NCI-H510A treated with DMSO at 0.1 percent for 48 hours (cell line): ENCODE measurements around the gene TP53I13.

Experiments used
- DNase-seq: peaks from one replicate; lab custom pipeline; 2025; lab: John Stamatoyannopoulos, UW

Gene TP53I13

DNA sequence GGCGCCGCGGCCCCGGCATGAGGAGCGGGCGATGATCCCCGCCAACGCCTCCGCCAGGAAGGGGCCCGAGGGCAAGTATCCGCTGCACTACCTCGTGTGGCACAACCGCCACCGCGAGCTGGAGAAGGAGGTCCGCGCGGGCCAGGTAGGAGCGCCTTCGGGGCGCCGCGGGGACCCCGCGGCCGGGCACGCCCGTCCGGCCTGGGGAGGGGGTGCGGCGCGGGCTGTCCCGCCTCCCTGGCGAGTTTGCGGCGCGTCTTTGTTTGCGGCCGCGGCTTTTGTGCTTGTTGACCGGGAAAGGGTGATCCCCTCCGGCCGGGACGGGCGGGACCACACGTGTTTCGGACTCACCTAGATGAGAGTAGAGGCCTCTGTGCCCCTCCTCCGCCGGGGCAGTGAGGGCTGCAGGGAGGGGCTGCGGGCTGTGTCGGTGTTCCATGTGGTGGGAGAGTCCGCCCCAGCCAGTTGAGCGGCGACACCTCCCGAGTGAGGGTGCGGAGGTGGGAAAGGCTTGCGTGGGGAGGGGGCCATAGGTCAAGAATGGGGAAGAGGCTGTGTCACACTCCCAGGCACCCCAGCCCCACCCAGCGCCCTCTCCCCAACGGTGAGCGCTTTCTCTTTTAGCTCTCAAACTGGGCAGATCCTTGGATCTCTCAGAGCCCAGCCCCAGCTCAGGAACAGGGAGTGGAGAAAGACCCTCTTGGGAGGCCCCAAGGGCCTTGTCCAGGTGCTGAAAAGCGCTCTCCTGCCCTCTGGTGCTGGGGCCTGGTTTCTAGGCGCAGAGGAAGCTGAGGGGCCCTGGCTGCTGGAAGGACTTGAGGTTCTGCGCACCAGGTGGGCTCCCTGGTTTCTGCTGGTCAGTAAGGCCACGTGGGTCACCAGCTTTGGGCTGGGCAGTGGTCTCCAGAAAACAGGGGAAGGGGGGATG lies 25.4 kb downstream of the TP53I13 start:
- DNase-seq, result peak; percentile 30

DNA sequence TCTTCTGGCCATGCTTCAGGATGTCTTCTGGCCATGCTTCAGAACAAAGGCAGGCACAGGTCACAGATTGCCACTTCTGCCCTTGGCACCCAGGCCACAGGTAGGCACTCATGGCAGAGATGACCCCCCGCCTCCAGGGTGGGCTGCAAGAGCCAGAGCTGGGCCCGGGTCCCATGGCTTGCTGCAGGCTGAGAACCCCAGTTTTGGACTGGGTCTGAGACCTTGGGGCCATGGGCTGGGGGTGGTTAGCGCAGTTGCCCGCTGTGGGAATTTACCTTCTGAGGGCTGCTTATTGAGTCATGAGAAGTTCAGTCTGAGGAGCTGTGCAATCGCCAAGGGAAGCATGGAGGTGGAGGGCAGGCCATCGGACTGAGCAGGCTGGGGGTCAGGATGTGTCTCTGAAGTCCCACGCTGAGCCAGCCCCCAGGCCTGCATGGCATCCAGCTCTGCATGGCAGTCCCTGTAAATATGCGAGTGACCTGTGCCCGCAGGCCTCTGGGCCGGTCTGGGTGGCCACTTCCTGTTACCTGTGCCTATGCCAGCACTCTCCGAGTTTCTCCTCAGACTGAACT lies 26.1 kb downstream of the TP53I13 start:
- DNase-seq, result no peak

DNA sequence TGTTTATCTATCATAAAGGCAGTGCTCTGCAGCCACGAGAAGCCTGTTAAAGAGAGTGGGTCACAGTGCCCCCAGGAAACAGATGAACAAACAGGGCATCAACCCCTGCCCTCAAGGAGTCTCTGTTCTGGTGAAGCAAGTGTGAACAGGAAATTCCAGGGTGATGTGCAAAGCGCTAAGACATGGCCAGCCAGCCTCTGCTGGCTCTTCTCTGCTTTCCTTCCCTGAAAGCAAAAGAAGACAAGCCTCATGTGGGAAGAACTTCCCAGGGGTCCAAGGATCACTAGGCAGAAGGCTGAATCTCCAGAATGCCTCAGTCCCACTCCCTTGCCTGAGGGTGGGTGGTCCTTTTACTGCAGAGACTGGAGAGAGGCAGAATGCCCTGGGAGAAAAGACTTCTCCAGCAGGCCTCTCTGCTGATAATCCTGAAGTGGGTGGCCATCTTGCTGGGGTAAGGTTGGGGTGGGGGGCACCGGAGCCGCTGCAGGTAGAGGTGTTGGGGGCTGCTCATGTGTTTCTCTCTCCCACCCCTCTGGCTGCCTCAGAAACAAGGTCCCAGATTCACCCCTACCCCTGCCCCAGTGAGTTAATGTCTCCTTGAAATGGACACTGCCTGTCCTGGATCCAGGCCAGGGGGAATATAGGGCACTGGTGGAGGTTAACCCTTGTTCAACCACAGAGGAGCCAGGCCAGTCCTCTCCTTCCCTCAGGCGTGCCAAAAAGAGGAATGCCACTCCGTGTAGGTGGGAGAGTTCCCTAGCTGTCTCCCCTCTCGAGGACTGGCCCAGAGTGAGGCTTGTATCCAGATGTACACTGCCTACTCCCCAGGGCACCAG lies 26.8 kb downstream of the TP53I13 start:
- no peak for DNase-seq

DNA sequence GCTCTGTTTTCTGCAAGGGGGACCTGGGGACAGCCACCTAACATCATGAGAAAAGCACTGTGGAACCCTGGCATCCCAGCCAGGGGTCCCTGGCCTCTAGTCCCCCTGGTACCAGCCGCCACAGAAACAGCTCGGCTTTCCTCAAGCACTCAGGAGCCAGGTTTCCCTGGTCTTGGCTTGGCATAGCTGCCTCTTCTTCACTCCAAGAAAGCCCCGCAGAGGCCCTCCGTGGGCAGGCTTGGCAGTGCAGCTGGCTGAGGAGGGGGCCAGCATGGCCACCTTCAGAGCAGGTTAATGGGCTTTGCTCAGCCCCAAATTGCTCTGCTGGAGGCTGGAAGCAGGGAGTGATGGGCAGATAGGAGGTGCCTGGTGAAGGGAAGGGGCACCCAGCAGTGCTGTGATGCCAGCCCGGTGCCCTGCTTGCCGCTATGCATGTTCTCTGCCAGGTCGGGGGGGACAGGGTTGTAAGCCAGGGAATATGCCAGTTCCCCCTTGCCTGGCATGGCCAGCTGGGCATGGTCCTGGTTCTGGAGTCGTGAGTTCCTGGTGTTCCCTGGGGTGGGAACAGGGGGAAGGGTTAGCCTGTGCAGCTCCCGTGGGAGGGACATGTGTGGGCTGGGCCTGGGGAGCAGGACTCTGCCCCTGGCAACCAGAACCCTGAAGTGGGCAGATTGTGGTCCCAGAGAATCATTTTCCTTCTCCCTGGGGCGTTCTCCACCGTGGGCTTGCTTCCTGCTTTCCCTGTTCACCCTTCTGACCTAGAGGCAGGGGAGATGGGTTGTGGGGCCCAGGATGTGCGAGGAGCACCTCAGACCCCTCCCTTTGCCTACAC lies 27.7 kb downstream of the TP53I13 start:
- DNase-seq, result no peak

DNA sequence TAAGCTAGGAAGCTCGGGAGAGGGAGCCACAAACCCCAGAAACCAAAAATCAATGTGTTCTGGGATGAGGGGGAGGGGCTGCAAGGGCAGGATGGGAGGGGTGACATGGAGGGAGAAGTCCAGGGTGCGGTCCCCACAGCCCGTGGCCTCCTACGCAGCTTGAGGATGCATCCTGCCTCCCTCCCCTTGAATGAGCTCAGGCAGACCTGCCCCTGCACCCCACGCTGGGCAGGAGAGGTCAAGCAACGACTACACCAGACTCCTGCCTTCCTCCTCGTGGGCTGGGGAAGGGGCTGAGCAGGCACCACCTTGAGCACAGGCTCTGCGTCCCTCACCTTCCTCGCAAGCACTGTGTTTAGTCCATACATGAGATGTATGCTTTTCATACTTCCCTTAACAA lies 28.3 kb downstream of the TP53I13 start:
- no peak for DNase-seq

DNA sequence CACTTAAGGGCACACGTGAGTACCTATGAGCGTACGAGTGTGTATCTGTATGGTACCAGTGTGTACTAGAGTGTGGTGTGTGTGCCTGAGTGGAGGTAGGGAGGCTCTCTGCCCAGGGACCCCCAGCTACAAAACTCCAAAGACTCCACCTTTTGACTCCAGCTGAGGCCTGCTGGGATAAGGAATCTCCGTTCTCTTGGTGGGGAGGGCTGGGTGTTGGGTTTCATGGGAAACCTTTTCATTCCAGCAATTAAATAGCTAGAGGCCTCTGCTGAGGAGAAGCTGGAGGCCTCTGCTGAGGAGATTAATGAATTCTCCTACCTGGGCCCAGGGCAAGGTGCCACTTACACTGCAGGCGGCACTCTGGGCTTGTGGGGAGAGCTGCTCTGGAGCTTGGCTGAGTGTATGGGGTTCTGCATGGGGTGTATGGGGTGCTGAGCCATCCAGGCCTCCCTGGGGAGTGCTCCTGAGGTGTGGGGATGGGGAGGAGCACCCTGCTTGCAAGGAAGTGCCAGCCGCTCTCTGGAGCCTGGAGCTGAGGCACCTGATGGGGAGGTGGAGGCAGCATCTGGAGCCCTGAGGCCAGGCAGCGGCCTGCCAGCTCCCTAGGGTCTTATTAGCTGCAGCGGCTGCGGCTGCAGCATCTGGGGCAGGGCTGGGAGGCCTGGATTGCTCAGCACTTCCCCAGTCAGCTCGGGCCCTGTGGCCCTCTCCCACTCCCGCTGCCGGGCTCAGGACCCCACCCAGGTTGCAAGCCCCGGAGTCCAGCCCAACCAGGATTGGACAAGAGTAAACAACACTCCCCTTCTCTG lies 29.1 kb downstream of the TP53I13 start:
- no peak for DNase-seq

DNA sequence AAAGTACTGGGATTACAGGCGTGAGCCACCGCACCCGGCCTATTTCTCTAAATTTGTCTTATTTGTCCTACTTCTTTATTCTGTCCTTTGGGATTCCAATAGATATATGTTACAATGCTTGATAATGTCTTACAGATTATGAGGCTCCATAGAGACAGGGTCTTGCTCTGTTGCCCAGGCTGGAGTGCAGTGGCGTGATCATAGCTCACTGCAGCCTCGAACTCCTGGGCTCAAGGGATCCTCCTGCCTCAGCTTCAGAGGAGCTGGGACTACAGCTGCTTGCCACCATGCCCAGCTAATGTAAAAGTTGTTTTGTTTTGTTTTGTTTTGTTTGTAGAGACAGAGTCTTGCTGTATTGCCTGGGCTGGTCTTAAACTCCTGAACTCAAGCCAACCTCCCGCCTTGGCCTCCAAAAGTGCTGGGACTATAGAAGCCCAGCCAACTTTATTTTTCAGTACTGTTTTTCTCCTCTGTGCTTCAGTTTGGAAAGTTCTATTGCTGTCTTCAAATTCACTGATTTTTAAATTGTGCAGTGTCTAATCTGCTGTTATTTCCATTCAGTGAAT lies 34.7 kb downstream of the TP53I13 start:
- DNase-seq, result no peak

DNA sequence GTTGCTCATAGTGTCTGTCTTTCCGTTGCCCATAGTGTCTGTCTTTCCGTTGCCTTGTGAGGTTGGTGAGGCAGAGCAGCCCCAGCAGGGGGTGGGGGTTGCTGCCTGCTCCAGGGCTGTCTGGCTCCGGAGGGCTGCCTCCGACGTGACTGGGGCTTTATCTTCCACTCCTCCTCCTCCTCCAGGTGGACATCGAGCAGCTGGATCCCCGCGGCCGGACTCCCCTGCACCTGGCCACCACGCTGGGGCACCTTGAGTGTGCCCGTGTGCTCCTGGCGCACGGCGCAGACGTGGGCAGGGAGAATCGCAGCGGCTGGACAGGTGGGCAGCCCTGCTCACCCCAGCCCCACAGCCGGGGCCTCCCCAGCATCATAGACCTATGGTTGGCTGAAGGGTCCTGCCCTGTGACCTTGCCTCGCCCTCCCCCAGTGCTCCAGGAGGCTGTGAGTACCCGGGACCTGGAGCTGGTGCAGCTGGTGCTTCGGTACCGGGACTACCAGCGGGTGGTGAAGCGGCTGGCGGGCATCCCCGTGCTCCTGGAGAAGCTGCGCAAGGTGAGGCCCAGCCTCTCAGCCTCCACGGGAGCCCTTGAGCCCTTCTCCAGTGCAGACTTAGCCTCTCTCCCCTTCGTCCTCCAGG lies 39.2 kb downstream of the TP53I13 start:
- no peak for DNase-seq

DNA sequence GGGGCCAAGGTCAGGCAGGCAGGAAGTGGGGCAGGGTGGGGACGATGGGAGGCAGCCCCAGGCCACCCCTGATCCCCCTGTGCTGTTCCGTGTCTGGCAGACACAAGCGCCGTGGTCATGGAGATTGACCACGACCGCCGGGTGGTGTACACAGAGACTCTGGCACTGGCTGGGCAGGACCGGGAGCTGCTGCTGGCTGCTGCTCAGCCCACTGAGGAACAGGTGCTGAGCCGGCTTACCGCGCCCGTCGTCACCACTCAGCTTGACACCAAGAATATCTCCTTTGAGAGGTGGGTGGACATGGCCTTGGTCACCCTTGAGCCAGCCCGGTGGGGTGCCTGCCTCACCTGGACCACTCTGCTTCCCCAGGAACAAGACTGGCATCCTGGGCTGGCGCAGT lies 40.5 kb downstream of the TP53I13 start:
- DNase-seq, result no peak

DNA sequence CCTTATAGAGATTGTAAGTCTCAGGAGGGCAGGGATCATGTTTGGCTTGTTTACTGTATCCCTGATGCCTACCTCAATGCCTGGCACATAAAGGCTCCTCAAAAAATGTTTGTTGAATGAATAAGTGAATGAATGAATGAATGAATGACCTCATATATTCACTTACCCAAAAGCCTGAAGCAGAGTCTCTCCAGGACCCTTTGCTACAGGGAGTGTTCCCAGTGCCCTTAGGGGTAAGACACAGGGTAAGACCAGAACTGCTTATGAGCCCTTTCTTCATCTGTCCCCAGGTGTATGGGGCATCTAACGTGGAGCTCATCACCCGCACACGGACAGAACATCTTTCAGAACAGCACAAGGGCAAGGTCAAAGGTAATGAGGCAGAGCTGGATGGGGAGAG lies 41.9 kb downstream of the TP53I13 start:
- DNase-seq, result no peak

DNA sequence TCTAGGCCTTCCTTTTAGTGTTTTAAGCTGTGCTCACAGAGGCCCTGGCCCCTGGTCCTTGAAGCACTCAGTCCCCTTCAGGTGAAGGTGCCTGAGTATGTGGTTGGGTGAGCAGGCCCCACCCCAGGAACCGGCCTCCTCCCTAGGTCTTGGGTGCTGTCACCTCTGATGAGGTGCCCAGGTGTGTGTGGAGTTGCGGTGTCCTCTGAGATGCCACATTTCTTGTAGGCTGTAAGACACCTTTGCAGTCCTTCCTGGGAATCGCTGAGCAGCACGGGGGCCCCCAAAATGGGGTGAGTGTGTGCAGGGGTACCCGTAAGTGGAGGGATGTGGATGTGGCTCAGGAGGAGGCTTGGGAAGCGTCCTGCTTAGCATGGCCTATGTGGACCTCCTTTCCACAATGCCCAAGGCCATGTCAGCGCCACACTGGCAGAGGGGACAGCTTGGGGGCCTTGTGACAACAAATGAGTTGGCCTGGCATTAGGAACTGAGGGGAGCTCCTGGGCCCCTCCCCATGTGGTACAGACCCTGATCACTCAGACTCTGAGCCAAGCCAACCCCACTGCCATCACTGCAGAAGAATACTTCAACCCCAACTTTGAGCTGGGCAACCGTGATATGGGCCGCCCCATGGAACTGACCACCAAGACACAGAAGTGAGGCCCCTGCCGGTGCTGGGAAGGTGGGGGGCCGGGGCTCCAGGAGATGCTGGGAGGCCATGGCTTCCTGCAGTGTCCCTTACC lies 43.0 kb downstream of the TP53I13 start:
- no peak for DNase-seq

DNA sequence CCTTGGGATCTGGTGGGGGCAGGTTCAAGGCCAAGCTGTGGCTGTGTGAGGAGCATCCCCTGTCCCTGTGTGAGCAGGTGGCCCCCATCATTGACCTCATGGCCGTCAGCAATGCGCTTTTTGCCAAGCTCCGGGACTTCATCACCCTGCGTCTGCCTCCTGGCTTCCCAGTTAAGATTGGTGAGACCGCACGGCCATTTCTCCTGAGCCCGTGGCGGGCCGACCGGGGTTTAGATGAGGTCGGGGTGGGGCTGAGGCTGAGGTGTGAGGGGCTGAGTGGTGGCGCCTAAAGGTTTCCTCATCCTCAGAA lies 43.5 kb downstream of the TP53I13 start:
- DNase-seq, result no peak

DNA sequence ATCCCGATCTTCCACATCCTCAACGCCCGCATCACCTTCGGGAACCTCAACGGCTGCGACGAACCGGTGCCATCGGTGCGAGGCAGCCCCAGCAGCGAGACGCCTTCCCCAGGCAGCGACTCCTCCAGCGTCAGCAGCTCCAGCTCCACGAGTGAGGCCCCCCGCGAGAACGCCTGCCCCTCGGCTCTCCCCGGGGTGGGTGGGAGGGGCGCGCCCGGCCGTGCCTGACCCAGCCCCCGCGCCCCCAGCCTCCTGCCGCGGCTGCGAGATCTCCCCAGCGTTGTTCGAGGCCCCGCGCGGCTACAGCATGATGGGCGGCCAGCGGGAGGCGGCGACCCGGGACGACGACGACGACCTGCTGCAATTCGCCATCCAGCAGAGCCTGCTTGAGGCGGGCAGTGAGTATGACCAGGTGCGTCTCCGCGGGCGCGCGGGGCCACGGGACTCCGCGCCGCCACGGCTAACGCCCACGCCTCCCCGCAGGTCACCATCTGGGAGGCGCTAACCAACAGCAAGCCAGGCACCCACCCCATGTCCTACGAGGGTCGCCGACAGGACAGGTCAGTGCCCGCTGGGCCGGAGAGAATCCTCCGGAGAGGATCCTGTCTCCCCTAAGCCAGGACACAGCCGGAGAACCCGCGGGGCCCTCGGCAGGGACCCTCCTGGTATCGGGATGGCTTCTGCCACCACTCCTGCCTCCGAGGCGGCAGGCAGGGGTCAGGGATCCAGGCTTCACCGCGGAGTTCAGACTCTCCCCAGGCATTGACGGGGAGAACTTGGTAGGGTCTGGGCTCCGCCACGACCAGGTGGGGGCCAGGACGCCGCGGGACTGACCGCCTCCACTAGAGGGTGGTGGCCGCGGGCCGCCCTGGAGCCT lies 44.1 kb downstream of the TP53I13 start:
- DNase-seq, result no peak

DNA sequence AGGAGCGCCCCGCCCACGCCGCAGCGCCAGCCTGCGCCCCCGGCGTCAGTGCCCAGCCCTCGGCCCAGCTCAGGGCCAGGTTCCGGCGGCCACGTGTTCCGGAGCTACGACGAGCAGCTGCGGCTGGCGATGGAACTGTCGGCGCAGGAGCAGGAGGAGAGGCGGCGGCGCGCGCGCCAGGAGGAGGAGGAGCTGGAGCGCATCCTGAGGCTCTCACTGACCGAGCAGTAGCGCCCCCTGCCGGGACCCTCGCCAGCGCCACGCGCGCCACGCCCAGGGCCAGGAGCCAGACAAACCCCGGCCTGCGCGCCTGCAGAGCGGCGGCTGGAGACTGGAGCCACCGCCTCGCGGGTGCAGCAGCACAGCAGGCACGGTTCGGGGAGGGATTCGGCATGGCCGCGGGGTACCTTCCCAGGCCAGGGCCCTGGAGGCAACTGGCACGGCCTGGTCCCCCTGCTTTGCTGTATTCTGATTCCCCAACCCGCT lies 44.9 kb downstream of the TP53I13 start:
- no peak for DNase-seq

DNA sequence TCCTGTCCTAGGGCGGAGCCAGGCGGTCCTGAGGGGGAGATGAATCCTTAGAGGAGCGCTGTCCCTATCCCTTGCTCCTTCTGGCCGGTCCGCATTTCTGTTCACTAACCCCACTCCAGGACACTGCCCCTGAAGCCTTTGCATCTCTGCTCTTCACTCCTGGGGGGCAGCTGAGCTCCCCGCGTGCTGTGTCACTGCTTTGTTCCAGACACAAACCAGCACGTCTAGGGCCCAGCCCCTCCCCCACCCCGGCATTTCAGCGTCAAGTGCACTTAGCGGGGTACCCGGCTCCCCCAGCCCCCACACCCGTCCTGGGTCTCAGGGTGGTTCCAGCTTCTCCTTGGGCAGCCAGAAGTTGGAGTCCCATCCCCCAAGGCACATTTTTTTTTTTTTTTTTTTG lies 45.4 kb downstream of the TP53I13 start:
- DNase-seq, result no peak

DNA sequence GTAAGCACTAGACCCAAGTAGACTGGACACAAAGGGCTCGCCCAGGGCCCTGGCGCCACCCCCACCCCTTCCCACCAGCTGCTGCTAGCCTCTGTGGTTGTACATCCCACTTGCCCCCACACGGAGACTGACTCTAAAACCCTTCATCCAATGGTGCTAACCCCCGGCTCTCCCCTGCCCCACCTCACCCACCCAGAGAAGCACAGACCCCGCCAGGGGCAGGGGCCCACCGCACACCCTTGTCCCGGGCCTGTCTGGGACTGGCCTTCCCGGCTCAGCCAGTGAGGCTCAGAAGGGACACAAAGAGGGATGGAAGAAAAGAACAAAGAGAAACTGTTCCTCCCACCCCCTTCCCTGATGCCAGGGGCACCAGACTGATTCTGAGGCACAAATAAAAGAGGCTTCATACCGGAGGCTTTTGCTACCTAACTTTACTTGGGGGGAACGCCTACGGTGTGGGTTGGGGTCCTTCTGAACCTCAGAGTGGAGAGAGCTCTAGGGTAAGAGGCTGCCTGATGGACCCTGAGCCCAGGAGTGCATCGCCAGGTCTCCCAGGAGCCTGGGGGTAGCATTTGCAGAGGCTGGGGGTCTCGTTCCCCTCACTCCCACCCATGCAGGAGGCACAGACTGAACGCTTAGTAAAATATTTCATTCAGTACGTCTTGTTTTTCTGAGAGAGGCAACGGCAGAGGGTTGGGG lies 46.0 kb downstream of the TP53I13 start:
- no peak for DNase-seq

DNA sequence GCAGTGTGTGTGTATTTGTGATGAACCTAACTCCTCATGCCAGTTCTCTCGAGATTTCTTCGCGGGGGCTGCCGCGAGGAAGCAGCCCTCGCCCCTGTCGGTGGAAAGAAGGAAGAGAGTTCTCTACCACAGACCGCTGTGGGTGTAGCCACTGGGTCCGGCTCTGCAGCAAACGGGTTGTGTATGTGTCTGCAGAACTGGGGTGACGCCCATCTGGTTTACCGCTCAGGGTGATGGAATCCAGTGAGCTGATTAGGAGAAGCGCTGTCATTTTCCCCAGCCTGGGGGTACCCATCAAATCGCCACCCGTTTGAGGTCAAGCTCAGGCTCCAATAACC lies 46.5 kb downstream of the TP53I13 start:
- DNase-seq, result no peak
